Measurements from ENCODE around the gene RUBCN. TPM values are rescaled to one million over a fixed set of nuclear protein-coding genes. Genes with fewer than 3 reads are reported as not detected.
A peak's percentile ranks its signal among the peaks of the same experiment; 100 is the strongest.

The RUBCN gene
- total and polyA plus RNA-seq, 2 donors from 2014 or later, result 4.4 to 31.5 TPM

- Histone ChIP-seq H3K36me3 (ENCODE audit: control insufficient read depth in 2 of 3, insufficient read depth in 3 of 3, low read length in 3 of 3) (no peaks in the 10 kb centered on the region), H3K4me1 (ENCODE audit: control insufficient read depth in 2 of 3, insufficient read depth in 2 of 3, low read depth in 1 of 3, low read length in 3 of 3) (no peaks in the 10 kb centered on the region), H3K27ac (ENCODE audit: low read depth in 2 of 2, low read length in 2 of 2) (no peak overlapping the region), H3K4me3 (ENCODE audit: low read length in 3 of 3) (no peak overlapping the region), H3K9me3 (ENCODE audit: control insufficient read depth in 2 of 3, insufficient read depth in 1 of 3, low read length in 3 of 3) (peaks cover 0 to 5% (median 0%) of the 10 kb centered on the region in 3 donors), H3K9ac (ENCODE audit: low read length in 3 of 3) (no peak overlapping the region), H3K27me3 (ENCODE audit: control insufficient read depth, insufficient read depth, low read length) (no peaks in the 10 kb centered on the region)
- intact Hi-C loops (cut with DNase I), result no loop called here
- TF ChIP-seq CTCF (IDR thresholded peaks at IDR 0.05; ENCODE audit: borderline replicate concordance, extremely low read depth, insufficient read depth), result no peak
- no peak for FAIRE-seq
- DNase-seq, result no peak
Measured at GRCh38 chr3:197720694-197721093, 16.0 kb downstream of the RUBCN start.

GRCh38 chr3:197718891-197719290 lies 17.8 kb downstream of the RUBCN start:
- no peak for FAIRE-seq
- H3K9me3 ChIP-seq (ENCODE audit: control insufficient read depth in 2 of 3, insufficient read depth in 1 of 3, low read length in 3 of 3), result peaks cover 0 to 5% (median 0%) of the 10 kb centered on the region in 3 donors
- no peaks in the 10 kb centered on the region for H3K27me3 ChIP-seq (ENCODE audit: control insufficient read depth, insufficient read depth, low read length)
- DNase-seq, result no peak
- H3K4me1 ChIP-seq (ENCODE audit: control insufficient read depth in 2 of 3, insufficient read depth in 2 of 3, low read depth in 1 of 3, low read length in 3 of 3), result no peaks in the 10 kb centered on the region
- intact Hi-C loops (cut with DNase I), result no loop called here
- H3K36me3 ChIP-seq (ENCODE audit: control insufficient read depth in 2 of 3, insufficient read depth in 3 of 3, low read length in 3 of 3), result no peaks in the 10 kb centered on the region
- no peak overlapping the region for H3K9ac ChIP-seq (ENCODE audit: low read length in 3 of 3)
- TF ChIP-seq CTCF (IDR thresholded peaks at IDR 0.05; ENCODE audit: borderline replicate concordance, extremely low read depth, insufficient read depth), result no peak
- H3K4me3 ChIP-seq (ENCODE audit: low read length in 3 of 3), result no peak overlapping the region
- no peak overlapping the region for H3K27ac ChIP-seq (ENCODE audit: low read depth in 2 of 2, low read length in 2 of 2)

GRCh38 chr3:197714251-197714650 lies 22.5 kb downstream of the RUBCN start:
- Histone ChIP-seq H3K9ac (ENCODE audit: low read length in 3 of 3) (no peak overlapping the region), H3K36me3 (ENCODE audit: control insufficient read depth in 2 of 3, insufficient read depth in 3 of 3, low read length in 3 of 3) (no peaks in the 10 kb centered on the region), H3K4me3 (ENCODE audit: low read length in 3 of 3) (no peak overlapping the region), H3K9me3 (ENCODE audit: control insufficient read depth in 2 of 3, insufficient read depth in 1 of 3, low read length in 3 of 3) (no peaks in the 10 kb centered on the region), H3K27ac (ENCODE audit: low read depth in 2 of 2, low read length in 2 of 2) (peak overlapping the region; percentile 18 to 85), H3K4me1 (ENCODE audit: control insufficient read depth in 2 of 3, insufficient read depth in 2 of 3, low read depth in 1 of 3, low read length in 3 of 3) (peaks cover 0 to 9% (median 2%) of the 10 kb centered on the region in 3 donors), H3K27me3 (ENCODE audit: control insufficient read depth, insufficient read depth, low read length) (no peaks in the 10 kb centered on the region)
- intact Hi-C loops (cut with DNase I), result no loop called here
- no peak for TF ChIP-seq CTCF (IDR thresholded peaks at IDR 0.05; ENCODE audit: borderline replicate concordance, extremely low read depth, insufficient read depth)
- FAIRE-seq (no peak), DNase-seq (no peak)

GRCh38 chr3:197713477-197713822 lies 23.3 kb downstream of the RUBCN start:
- no peak for TF ChIP-seq CTCF (IDR thresholded peaks at IDR 0.05; ENCODE audit: borderline replicate concordance, extremely low read depth, insufficient read depth)
- DNase-seq, result no peak
- Histone ChIP-seq H3K9ac (ENCODE audit: low read length in 3 of 3) (peak overlapping the region in 1 of 3 donors; percentile 43), H3K27me3 (ENCODE audit: control insufficient read depth, insufficient read depth, low read length) (no peaks in the 10 kb centered on the region), H3K9me3 (ENCODE audit: control insufficient read depth in 2 of 3, insufficient read depth in 1 of 3, low read length in 3 of 3) (no peaks in the 10 kb centered on the region), H3K27ac (ENCODE audit: low read depth in 2 of 2, low read length in 2 of 2) (peak overlapping the region; percentile 85 to 95), H3K4me3 (ENCODE audit: low read length in 3 of 3) (peak overlapping the region in 1 of 3 donors; percentile 14), H3K36me3 (ENCODE audit: control insufficient read depth in 2 of 3, insufficient read depth in 3 of 3, low read length in 3 of 3) (no peaks in the 10 kb centered on the region), H3K4me1 (ENCODE audit: control insufficient read depth in 2 of 3, insufficient read depth in 2 of 3, low read depth in 1 of 3, low read length in 3 of 3) (peaks cover 0 to 9% (median 2%) of the 10 kb centered on the region in 3 donors)
- FAIRE-seq, result no peak
- intact Hi-C loops (cut with DNase I), result no loop called here

Data from kidney (tissue), 14 donors.